DMS153 (cell line): ENCODE measurements around the gene LY86.

Experiments
- DNase-seq: peaks from one replicate; lab custom pipeline; 2025; lab: John Stamatoyannopoulos, UW

LY86 gene

GRCh38 chr6:6682225-6682624, 93.7 kb downstream of the LY86 start:
- no peak for DNase-seq

- no peak for DNase-seq
These were observed 95.7 kb downstream of the LY86 start for GRCh38 chr6:6683969-6684833.

- no peak for DNase-seq
These were observed 96.9 kb downstream of the LY86 start for GRCh38 chr6:6685249-6686040.

GRCh38 chr6:6686176-6686575, 97.7 kb downstream of the LY86 start:
- DNase-seq: no peak

- peak; percentile 93 for DNase-seq
These were observed 98.5 kb downstream of the LY86 start for GRCh38 chr6:6686748-6687601.

- peak; percentile 55 for DNase-seq
These were observed 99.8 kb downstream of the LY86 start for GRCh38 chr6:6688283-6688682.

- no peak for DNase-seq
These were observed 100.4 kb downstream of the LY86 start for GRCh38 chr6:6688951-6689350.

GRCh38 chr6:6689400-6690143, 101.1 kb downstream of the LY86 start:
- no peak for DNase-seq

GRCh38 chr6:6690144-6690483, 101.6 kb downstream of the LY86 start:
- no peak for DNase-seq

GRCh38 chr6:6694368-6694780, 105.9 kb downstream of the LY86 start:
- no peak for DNase-seq

- no peak for DNase-seq
These were observed 106.5 kb downstream of the LY86 start for GRCh38 chr6:6694825-6695624.

GRCh38 chr6:6695625-6696276, 107.2 kb downstream of the LY86 start:
- no peak for DNase-seq

- no peak for DNase-seq
These were observed 108.5 kb downstream of the LY86 start for GRCh38 chr6:6696867-6697531.

GRCh38 chr6:6697620-6698019, 109.1 kb downstream of the LY86 start:
- no peak for DNase-seq

GRCh38 chr6:6699741-6700367, 111.3 kb downstream of the LY86 start:
- peak; percentile 85 for DNase-seq

GRCh38 chr6:6700407-6701270, 112.1 kb downstream of the LY86 start:
- DNase-seq: no peak

- DNase-seq: no peak
These were observed 113.3 kb downstream of the LY86 start for GRCh38 chr6:6701864-6702263.

- DNase-seq: no peak
These were observed 115.2 kb downstream of the LY86 start for GRCh38 chr6:6703699-6704098.
